ENCODE results near the gene ZNF112.
"Not testable (repeated sequence)": the region's sequence is repeated elsewhere in the genome, so short reads cannot be mapped to it uniquely, and the experiment has no call there.

ZNF112 gene

DNA sequence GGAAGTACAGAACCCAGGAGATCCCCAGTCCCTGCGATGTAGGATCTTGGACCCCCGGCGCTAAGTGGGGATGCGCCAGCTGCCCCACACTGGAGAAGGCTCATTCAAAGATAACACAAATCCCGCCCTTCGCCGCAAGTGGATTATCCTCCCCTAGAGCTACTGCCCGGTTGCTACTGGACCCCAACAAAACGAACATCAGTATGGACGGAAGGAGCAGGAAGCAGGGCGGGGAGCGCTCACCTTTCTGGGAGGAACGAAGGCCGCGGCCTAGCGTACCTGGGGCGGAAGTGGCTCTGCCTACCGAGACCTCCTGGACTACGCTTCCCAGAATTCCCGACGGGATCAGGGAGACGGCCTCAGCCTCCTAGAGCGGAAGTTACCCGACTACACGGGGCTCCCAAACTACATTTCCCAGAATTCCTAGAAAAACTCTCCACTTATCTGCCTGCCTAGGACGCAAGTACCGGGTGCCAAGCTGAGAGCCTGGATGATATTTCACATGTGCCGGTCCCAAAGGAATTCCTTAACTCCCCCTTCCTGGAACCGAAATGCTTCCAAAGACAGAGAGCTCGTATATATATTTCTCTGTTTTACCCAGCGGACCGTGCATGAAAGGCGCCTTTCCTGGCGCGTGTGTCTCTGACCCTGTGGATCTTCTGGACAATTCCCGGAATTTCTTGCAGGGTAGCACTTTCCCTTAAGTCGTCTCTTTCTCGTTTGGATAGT lies at the start of gene ZNF112:
TSS of gene ZNF112 (minus strand) at position 298 of the 729 bp plus-strand sequence. CDS start 16,141 bp downstream, outside the sequence.
- DNase-seq (ENCODE audit: low spot score) = peak; percentile 85

GRCh38 chr19:44401139-44402115 lies 44.9 kb upstream of the ZNF112 start, which contains the start of gene ZNF285:
TSS of gene ZNF285 (minus strand) at chr19:44401608. CDS start at chr19:44397213, 4,395 bp downstream.
- peak; percentile 95 for DNase-seq (ENCODE audit: low spot score)

DNA sequence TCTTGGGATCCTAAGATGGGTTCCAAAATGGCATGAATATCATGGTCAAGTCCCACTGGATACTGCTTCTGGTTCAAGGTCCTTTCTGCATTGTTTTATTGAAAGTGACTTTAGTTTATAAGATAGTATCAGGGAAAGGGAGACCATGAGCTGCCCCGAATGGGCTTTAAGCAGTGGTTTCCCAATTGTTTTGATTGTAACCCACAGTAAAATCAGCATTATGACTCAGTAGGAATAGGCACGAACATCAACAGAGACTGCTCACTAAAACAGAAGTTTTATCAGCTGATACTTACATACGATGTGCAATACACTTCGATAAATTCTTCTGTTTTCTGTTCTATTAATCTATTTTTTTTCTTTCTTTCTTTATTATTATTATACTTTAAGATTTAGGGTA lies 32.8 kb upstream of the ZNF112 start:
- not testable (repeated sequence) for DNase-seq (ENCODE audit: low spot score)

GRCh38 chr19:44374789-44375188 lies 18.3 kb upstream of the ZNF112 start:
- no peak for DNase-seq (ENCODE audit: low spot score)

DNA sequence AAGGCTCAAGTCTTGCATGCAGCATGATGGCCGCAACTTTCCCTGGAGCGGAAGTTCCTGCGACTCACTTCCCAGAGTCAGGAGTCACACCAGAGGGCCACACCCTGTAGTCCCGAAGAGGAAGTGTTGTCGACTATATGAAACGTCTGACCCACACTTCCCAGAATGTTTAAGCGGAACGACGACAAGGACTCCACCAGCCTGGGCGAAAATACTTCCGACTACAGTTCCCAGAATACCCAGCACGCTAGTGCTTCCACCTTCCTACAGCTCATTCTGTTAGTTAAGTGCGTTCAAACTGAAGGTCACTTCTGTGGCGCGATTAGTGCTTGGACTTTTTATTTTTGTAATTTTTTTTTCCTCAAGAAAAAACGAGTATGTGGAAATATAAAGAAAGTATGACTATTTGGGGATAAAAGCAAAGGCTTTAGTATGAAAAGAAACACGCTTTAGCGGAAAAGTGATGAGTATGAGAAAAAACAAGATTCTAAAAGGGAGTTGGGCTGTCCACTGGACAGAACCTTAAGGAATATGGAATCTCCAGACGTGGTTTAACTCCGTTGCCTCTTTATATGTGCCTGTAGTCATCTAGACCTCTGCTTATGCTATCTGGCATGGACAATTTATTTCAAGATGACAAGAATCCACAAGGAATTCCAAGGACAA lies 15.5 kb upstream of the ZNF112 start:
- DNase-seq (ENCODE audit: low spot score) = no peak

DNA sequence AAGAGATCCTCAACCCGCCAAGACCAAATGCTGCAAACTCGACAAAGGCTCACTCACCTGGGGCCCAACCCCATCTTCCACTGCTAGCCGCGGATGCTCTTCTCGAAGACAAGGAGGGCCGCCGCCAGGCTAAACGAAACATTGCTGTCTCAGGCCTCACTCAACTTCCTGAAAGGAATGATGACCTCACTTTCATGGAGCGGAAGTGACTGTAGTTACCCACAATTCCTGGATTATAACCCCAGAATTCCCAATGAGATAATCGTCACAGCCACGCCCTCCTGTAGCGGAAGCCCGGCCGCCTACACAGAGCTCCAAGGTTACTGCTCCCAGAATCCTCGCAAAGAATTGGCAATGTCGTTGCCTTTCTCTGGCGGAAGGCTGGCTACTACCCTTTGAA lies 10.5 kb upstream of the ZNF112 start:
- DNase-seq (ENCODE audit: low spot score) = no peak

- DNase-seq (ENCODE audit: low spot score) = no peak
Measured at GRCh38 chr19:44346556-44346955, 9.9 kb downstream of the ZNF112 start.

- no peak for DNase-seq (ENCODE audit: low spot score)
Measured at GRCh38 chr19:44345959-44346358, 10.5 kb downstream of the ZNF112 start.

GRCh38 chr19:44344255-44344654 lies 12.2 kb downstream of the ZNF112 start:
- DNase-seq (ENCODE audit: low spot score) = no peak

DNA sequence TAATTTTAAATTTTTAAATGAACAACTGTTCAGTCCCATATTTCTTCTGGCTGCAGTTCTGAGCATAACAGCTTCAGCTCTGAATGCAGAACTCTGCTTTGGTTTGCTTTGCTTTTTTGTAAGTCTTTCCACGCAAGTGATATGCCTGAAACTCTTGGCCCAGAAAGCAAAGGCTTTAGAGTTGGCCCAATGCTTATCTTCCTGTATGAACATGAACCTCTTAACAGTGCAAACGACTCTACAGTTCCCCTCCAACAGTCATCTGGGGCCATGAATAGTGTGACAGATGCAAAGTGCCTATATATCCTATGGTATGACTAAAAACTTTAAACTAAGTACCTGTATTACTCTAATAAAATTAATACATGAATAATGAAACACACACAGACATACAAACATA lies 14.7 kb downstream of the ZNF112 start:
- DNase-seq (ENCODE audit: low spot score) = no peak

DNA sequence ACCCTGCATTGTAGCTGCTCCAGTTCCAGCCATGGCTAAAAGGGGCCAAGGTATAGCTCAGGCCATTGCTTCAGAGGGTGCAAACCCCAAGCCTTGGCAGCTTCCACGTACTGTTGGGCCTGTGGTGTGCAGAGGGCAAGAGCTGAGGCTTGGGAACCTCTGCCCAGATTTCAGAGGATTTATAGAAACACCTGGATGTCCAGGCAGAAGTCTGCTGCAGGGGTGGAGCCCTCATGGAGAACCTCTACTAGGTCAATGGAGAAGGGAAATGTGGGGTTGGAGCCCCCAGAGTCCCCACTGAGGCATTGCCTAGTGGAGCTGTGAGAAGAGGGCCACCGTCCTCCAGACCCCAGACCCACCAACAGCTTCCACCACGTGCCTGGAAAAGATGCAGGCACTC lies 21.8 kb downstream of the ZNF112 start:
- DNase-seq (ENCODE audit: low spot score) = not testable (repeated sequence)

DNA sequence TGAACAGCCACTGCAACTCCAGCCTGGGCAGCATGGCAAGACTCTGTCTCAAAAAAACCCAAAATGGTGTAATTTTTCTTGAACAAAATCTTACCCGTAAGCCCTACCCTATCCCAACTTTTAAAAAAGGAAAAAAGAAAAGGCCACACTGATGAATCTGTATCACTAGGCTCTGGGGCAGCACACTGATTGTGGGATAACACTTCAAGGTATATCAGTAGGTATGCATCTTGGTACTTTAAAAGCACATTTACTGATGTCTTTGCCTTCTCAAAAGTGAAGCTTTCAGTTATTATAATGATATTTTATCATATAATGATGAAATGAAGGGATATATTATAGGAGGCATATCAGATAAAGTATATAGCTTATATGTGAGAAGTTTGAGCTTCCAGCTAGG lies 24.3 kb downstream of the ZNF112 start:
- no peak for DNase-seq (ENCODE audit: low spot score)

- no peak for DNase-seq (ENCODE audit: low spot score)
Measured at GRCh38 chr19:44315883-44316282, 40.6 kb downstream of the ZNF112 start.

- DNase-seq (ENCODE audit: low spot score) = no peak
Measured at GRCh38 chr19:44313231-44313630, 43.2 kb downstream of the ZNF112 start.

DNA sequence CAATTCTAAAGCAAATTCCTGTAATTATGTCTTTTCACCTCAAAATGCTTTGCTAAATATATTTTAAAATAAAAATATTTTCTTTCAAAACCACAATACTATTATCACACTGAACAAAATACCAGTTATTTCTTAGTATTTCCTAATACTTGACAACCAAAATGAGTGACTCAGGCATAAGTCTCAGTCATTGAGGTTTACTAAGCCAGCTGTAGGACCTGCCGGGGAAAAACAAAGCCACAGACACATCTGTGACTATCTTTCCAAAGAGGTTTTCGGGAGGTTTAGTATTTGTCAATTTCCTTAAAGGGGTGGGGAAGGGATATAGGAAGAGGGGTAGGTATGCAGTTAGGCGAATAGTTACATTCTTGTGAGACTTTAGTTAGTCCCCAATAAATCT lies 48.5 kb downstream of the ZNF112 start:
- DNase-seq (ENCODE audit: low spot score) = no peak

DNA sequence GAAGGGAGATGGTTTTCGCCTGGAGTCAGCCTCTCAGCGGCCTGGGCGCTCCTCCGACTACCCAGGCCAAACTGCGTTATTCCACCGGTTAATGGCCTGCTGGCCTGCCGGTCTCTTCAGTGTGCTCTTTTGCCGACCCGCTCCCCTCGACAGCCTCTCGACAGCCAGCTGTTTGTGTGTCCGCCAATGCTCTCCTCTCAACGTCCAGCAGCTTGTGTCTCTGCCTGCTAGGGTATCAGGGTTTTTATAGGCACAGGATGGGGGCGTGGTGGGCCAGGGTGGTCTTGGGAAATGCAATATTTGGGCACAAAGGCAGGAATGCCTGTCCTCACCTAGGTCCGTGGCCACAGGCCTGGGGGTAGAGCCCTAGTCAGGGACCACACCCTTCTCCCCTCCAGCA lies 50.2 kb downstream of the ZNF112 start:
- no peak for DNase-seq (ENCODE audit: low spot score)

- no peak for DNase-seq (ENCODE audit: low spot score)
Measured at GRCh38 chr19:44305457-44305856, 51.0 kb downstream of the ZNF112 start.

DNA sequence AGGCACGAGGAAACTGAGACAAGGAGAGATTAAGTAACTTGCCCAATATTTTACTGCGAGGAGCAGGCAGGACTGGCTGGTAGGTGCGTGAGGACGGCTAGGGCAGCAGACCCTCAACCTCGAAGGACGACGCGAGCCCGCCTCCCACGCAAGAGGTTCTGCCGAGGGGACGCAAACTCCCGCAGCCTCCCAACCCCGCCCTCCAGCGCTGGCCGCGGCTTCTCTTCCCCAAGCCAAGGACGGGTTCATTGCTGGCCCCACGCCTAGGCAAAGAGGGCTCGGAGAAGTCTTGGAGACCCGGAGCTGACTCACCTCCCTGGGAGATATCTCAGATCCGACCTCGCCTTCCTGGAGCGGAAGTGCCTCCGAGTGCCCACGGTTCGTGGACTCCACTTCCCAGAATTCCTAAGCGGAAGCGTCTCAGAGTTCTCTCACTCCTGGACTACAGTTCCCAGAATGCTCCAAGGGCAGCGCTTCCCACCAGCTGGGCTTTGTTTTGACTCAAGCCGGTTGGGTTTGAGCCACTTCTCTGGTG lies 51.8 kb downstream of the ZNF112 start, which contains the start of gene ZNF235:
TSS of gene ZNF235 (minus strand) at position 367 of the 535 bp plus-strand sequence. CDS start 1,621 bp downstream, outside the sequence.
- peak; percentile 91 for DNase-seq (ENCODE audit: low spot score)

DNA sequence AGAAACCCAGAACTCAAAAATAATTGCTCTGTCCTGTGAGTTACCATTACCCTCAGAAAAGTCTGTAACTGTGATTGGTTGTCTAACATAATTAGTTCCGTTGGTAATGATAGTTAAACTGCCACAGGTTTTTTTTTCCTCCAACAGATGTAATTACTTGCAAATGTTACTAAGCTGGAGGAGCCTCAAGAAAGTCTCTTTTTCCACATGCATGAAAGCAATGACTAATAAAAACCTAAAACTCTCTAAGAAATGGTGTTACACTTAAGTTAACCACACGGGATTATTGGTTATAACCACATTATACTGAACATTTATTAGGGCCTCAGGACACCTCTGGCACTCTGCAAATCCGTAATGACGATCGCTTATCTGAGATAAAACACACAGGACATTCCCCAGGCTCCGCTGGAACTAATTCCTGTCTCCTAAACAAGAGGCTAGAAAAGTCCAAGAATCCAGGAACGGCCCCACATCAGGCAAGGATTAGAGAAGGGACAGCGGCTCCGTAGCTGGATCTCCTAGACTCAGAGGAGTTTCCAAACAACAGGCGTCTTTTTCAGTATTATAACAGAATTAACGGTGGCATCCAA lies 52.4 kb downstream of the ZNF112 start:
- no peak for DNase-seq (ENCODE audit: low spot score)

GRCh38 chr19:44303320-44303719 lies 53.2 kb downstream of the ZNF112 start:
- DNase-seq (ENCODE audit: low spot score) = no peak

DNA sequence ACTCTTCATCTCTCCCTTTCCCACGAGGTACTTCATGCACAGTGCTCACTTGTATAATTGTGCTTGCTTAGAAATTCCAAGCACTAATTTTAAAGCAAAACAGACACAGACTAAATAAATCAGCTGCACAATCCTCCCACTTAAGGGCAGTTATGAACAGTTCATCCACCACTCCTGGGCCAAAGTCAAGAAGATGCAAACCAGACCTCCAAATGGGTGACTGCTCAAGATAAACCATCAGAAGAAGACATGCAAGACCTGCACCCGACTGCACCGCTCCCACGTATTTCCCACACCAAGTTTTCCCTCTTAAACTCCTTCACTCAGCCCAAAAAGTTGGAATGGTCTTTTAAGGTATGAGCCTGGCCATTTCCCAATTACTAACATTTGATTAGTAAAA lies 71.5 kb downstream of the ZNF112 start:
- DNase-seq (ENCODE audit: low spot score) = no peak
